HG03159 (cell line): ENCODE data around the gene EFNB2.

Source experiments
- ATAC-seq: cut with Tn5 transposase; IDR thresholded peaks from one replicate; pipeline ENCODE4 v1.9.1; 2021; ENCODE audit warnings: mild to moderate bottlenecking, moderate library complexity; ENCODE audit not compliant: unreplicated experiment

EFNB2 gene

GRCh38 chr13:106503730-106504453 is 31.6 kb downstream of the EFNB2 start:
- ATAC-seq: no peak

- no peak for ATAC-seq
These were observed 32.2 kb downstream of the EFNB2 start for GRCh38 chr13:106503272-106503671.

GRCh38 chr13:106500445-106500844 is 35.0 kb downstream of the EFNB2 start:
- no peak for ATAC-seq

- ATAC-seq: peak; percentile 65
These were observed 35.6 kb downstream of the EFNB2 start for GRCh38 chr13:106499896-106500295.

GRCh38 chr13:106499113-106499512 is 36.3 kb downstream of the EFNB2 start:
- ATAC-seq: no peak

GRCh38 chr13:106498571-106498970 is 36.9 kb downstream of the EFNB2 start:
- ATAC-seq: no peak

GRCh38 chr13:106498158-106498557 is 37.3 kb downstream of the EFNB2 start:
- ATAC-seq: no peak

GRCh38 chr13:106497079-106497478 is 38.4 kb downstream of the EFNB2 start:
- no peak for ATAC-seq

GRCh38 chr13:106496072-106496997 is 39.1 kb downstream of the EFNB2 start:
- no peak for ATAC-seq

GRCh38 chr13:106494936-106495335 is 40.5 kb downstream of the EFNB2 start:
- ATAC-seq: no peak

- no peak for ATAC-seq
These were observed 41.0 kb downstream of the EFNB2 start for GRCh38 chr13:106494506-106494905.

- ATAC-seq: peak; percentile 80
These were observed 41.8 kb downstream of the EFNB2 start for GRCh38 chr13:106493533-106494220.

- ATAC-seq: no peak
These were observed 42.6 kb downstream of the EFNB2 start for GRCh38 chr13:106492588-106493475.

GRCh38 chr13:106491928-106492587 is 43.4 kb downstream of the EFNB2 start:
- no peak for ATAC-seq

- ATAC-seq: no peak
These were observed 44.0 kb downstream of the EFNB2 start for GRCh38 chr13:106491463-106491862.

- ATAC-seq: peak; percentile 38
These were observed 44.7 kb downstream of the EFNB2 start for GRCh38 chr13:106490569-106491321.

- ATAC-seq: no peak
These were observed 45.5 kb downstream of the EFNB2 start for GRCh38 chr13:106489849-106490568.

GRCh38 chr13:106488686-106489085 is 46.8 kb downstream of the EFNB2 start:
- ATAC-seq: no peak
